ENCODE results near the gene SPATA20. TPM values are rescaled to one million over a fixed set of nuclear protein-coding genes. Genes with fewer than 3 reads are reported as not detected.

Gene SPATA20
- total and polyA plus RNA-seq, 2 of the 13 experiments (the other 11 are each of a cell fraction or from before 2014, with no cell fraction given): 36.1 to 64.8 TPM

GRCh38 chr17:50534222-50534978 lies 12.6 kb upstream of the SPATA20 start (continued):
- TF ChIP-seq ZNF574 (CRISPR knock-in tag; IDR thresholded peaks at IDR 0.05): no peak
- peak; percentile 93 for TF ChIP-seq ZNF121 (CRISPR knock-in tag; IDR thresholded peaks at IDR 0.05)
- TF ChIP-seq ZKSCAN1 (IDR thresholded peaks at IDR 0.05; ENCODE audit: low read length): no peak
- TF ChIP-seq MEIS2 (CRISPR knock-in tag; IDR thresholded peaks at IDR 0.05): no peak
- no peak for TF ChIP-seq SRSF9 (IDR thresholded peaks at IDR 0.05; ENCODE audit: borderline replicate concordance, insufficient read depth, low read depth, low read length, poor library complexity, severe bottlenecking)
- no peak for TF ChIP-seq ETS1 (CRISPR knock-in tag; IDR thresholded peaks at IDR 0.05)
- TF ChIP-seq NCOA2 (CRISPR knock-in tag; IDR thresholded peaks at IDR 0.05): 0 out of 2 replicates have a peak, but pooled peaks have one; percentile 21
- TF ChIP-seq GATA4 (IDR thresholded peaks at IDR 0.05; ENCODE audit: borderline replicate concordance, low read depth): no peak
- no peak for TF ChIP-seq RERE (CRISPR knock-in tag; IDR thresholded peaks at IDR 0.05; ENCODE audit: low read depth)
- TF ChIP-seq ZNF576 (CRISPR knock-in tag; IDR thresholded peaks at IDR 0.05): no peak
- peak; percentile 14 for TF ChIP-seq HNRNPLL (IDR thresholded peaks at IDR 0.05; ENCODE audit: low read depth, low read length, poor library complexity, severe bottlenecking)
- peak; percentile 50 for TF ChIP-seq CTCF (CRISPR knock-in tag; IDR thresholded peaks at IDR 0.05)

Measured in HepG2 (cell line).